GM19238 (cell line): Measurements from ENCODE around the gene ZSWIM6.

Experiments used
- DNase-seq: peaks from one replicate; pipeline ENCODE4 v3.0.0; 2011; ENCODE audit warnings: low spot score; ENCODE audit not compliant: insufficient read length

Gene ZSWIM6

DNA sequence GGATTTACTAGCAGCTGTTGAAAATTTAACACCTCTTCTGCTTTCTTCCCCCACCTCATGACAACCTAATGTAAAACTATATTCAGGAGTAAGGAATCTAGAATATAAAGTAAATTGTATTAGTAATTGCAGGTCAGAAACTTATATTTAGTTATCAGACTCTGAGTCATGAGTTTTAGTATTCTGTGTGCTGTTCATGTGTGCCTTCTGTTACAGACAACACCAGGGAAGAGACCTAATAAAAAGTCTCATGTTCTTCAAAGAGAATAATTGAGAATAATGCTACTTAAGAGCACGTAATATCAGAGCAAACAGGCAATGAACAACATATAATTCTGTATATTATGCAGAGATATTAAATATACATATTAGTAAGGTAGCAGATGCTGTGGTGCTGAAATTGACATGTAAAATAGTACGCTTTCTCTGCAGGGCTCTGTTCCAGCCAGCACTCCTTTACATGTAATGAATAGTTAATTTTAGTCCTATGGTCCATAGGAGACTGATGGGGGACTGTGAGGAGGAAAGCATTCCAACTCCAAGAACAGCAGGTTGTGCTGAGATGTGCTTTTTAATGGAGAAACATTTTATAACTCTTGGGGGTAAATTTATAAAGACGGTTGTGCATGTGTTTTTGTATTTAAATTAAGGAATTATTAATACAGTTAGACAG lies 106.4 kb downstream of the ZSWIM6 start:
- DNase-seq = no peak

DNA sequence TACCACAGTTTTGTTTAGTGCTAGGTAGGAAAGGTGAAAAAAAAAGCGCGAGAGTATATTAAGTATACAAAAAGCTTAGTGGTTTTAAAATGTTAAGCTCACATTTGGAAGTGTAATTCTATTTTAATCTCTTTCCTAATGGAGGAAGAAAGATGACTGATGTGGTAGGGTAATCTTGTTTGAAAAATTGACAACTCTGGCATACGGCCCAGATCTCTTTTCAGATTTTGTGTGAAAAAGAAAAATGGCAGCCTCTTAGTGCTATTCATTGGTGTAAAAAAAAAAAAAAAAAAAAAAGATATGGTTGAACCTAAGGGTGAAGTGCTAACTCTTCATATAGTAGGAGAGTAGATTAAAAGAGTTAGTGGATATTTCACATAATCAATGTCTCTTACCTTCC lies 108.0 kb downstream of the ZSWIM6 start:
- DNase-seq = no peak

DNA sequence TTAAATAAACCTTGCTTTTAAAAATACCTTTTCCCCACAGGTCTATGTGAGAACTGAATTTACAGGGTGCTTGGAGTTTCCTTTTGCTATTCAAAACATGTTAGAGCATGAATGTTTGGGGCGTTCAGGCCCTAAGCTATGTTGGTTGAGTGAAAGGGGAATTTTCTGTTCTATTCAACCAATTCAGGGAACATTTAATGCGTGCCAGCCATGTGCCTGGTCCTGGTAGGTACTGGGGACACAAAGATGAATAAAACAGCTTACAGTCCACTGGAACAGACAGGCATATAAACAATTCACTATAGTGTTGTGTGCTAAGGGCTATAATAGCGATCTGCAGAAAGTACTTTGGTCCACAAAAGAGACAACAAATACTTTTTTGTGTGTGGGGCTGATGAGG lies 108.5 kb downstream of the ZSWIM6 start:
- DNase-seq = no peak

DNA sequence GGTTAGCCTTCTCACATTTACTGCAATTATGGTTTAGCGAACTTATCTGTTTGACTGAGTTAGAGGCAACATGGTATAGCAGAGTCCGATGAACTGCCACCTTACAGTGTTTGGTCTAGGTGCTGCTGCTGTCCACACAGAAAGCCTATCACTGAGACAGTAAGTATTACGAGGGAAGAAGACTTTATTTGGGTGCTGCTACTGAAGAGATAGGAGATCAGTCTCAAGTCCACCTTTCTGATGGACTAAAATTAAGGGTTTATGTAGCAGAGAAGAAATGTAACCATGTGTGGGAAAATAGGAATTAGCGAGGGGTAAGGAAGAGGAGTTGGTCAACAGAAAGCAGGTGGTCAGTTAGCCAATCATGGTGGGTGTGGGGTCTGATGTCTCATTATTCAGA lies 109.7 kb downstream of the ZSWIM6 start:
- no peak for DNase-seq

DNA sequence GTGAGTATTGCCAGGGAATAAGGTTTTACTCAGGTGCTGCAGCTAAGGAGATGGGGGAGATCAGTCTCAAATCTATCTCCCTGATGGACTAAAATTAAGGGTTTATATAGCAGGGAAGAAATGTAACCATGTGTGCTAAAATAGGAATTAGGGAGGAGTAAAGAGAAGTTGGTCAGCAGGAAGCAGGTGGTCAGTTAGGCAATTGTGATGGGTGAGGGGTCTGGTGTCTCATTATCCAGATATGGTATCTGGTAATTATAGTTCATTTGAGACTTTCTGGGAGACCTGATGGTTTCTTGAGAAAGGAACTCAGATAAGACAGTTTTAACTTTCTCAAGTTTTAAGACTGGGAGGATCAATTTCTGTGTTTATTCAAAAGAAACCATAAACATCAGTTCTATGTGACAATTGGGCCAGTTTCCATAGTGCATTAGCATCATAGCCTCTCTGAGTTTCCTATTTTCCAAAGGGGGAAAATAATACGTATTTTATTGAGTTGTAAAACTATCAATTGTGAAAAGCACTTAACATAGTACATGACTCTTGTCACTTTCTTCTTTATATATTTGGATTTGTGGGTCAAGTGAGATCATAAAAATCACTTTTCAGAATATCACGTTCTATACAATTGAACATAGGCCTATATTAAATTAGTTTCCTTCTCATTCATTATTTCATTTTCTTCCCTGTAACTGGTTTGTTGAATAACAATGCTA lies 115.9 kb downstream of the ZSWIM6 start:
- no peak for DNase-seq

DNA sequence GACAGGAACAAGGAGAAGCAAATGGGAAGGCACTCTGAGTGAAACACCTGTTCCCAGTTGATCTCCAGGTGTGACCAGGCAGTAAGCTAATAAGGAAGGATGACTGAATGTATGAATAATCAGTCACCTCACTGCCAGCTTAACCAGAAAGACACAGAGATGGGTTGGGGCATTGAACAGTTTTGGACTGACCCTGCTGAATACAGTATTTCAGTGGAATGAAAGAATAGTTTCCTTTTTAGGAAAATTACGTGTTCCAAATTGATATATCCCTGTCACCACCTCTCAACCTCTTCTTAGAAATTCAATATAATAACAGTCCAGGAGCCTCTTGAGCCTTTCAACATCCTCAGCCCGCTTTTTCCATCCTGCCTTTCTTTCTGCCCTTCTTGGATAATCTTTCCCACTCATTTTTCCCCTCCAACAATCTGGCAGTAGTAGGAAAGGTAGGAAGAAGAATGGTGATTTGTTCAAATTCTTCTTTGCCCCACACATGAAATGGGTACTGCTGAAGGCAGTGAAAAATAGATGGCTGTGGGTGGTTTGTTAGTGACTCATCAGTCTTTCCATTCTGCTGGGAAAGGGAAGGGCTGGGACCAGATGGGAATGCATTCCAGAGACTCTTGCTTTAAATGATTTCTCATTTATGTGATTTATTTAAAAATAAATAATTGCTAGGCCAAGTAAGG lies 117.9 kb downstream of the ZSWIM6 start:
- no peak for DNase-seq

DNA sequence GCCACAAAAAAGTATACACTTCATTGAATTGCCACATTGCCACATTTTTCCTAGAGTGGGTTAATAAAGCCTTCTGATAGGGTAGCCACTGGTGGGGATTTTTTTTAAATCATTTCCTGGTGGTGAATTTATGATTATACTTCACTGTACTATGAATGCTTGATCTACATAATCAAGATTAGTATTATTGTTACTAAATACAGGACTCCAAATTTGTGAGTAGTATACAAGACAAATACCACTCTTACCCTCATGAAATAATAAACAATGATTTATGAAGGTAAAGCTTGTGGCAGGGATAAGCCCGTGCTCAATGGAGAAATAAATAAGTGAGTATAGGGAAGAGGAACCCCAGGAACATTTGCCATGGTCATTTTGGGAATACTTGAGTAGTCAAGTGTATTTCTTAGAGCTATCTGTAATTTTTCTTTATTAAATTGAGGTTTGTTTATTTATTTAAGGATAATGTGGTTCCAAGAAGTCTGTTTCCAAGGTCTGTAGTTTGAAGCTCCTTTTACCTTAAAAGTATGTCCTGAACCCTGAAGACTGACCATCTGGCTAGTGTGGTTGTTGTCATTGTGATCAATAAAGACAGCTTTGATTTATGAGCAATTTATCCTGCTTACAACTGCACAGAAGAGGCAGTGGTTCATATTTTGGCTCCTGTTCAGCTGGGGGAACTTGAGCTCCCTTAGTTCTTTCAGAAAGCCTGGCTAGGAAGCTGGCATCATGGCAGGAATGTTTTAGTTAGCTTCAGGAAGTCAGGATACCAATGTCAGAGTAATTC lies 118.6 kb downstream of the ZSWIM6 start:
- DNase-seq = no peak

DNA sequence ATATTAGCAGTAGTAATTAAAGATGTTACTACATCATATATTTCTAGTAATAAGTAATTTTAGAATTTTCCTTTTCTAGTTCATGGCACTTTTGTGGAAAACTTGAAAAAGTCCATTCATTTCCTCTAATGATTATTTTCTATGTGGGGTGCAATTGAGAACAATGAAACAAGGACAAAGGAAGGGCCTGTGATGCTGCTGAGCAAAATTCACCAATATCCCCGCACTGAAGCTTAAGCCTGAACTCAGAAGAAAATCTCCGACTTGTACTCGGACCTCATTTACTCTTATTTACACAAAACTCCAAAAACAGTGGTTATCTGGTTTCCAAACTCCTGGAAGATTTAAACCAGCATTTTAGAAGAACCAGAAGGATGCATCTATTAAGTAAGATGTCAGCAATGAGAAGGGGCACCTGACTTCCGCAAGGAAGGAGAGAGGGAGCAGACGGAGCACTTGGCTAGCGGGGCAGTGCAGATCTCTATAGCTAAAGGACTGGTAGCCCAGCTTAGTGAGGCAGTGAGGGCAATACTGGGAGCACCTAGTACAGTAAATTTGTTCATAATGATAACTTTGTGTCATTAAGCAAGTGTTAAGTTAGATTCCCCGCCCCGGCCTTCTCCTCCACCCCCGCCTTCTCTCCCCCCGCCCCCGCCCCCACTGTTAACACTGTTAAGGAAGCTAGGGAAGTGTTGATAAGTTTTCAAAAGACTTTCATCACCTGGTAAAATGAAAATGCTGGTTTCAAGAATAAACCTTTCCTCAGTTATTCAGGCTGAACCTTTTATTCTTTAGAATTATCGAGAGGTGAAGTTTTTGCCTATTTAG lies 123.3 kb downstream of the ZSWIM6 start:
- DNase-seq = no peak

DNA sequence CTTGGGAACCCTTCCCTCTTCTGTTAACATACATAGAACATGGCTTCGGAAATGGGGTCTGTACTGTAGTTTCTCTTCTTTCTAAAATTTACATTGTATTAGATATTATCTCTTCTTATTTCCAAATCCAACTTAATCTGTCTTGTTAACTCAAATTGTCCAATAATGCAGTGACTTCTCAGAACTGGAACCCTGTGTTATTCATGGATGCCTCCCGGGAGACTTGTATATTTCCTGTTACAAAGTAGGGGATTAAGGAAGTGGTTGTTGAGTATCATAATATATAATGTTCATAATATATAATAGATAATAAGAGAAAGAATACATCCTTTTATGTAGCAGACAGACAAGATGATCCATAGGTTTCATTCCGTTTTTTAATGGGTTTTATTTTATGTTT lies 128.4 kb downstream of the ZSWIM6 start:
- DNase-seq = no peak

DNA sequence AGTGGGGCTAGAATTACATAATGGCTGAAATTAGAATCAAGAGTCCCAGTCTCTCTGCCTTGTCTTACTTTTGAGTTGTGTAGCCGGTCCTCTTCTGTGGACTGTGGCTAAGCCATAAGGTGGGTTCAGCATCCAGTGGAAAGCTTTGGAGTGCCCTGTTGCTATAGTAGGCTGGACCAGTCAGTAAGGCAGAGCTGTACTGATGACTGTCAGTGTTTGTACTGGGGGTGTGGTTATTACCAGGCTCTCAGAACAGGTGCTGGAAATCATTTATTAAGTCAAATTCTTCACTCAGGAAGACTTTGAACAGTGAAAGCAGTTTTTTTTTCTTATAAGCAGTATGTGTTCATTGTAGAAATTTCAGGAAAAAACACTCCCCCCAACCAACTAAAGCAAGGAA lies 129.4 kb downstream of the ZSWIM6 start:
- no peak for DNase-seq

DNA sequence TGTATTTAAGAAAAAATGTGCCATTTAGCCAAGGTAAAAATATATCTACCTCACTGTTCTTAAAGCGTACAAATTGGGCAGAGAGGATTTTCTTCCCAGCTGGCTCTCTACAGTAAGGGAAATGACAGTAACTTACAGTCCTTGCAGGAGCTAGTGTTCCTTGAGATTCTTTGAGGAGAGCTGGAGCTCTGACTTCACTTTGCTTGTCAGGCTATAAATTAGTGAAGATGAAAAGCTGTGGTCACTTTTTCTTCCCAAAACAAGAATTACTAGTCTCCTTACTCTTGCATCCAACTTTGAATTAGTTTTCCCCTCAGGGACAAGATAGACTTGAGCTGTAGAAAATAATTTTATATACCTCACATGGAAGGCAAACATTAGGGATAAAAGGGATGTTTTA lies 129.9 kb downstream of the ZSWIM6 start:
- DNase-seq = no peak

DNA sequence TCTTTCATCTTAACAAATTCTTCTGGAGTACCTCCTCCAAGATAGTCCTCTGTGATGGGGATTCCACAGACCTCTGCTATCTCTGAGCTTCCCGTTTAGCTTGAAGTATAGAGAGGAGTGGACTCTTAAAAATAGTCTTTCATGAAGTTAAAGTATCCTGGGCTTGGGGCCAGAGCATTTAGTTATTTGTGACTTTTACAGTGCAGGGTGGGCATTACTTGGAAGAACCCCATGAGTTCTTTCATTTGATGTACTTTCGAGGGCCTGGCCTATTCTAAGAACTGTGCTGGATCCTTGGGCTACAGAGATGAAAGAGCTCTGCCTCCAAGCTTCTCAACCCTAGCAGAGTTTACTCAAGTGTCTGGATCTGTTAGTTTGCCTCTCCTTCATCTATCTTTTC lies 131.5 kb downstream of the ZSWIM6 start:
- no peak for DNase-seq

DNA sequence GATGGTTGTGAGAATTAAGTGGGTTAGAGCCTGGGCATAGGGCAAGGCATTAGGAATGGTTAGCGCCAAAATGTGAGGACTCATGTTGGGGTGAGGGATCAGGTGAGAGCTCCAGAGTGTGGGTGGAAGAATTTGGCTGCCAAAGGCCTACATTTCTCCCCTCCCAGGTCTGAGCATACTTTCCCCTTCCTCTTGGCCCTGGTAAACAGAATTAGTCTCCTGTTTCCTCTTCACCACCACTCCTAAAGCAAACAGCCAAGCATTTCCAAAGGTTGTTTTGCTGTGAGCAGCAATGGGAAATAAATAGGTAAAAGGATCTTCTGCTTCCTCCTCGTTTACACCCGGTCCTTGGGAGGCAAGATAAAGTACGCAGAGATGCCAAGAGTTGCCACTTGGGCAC lies 132.5 kb downstream of the ZSWIM6 start:
- no peak for DNase-seq

DNA sequence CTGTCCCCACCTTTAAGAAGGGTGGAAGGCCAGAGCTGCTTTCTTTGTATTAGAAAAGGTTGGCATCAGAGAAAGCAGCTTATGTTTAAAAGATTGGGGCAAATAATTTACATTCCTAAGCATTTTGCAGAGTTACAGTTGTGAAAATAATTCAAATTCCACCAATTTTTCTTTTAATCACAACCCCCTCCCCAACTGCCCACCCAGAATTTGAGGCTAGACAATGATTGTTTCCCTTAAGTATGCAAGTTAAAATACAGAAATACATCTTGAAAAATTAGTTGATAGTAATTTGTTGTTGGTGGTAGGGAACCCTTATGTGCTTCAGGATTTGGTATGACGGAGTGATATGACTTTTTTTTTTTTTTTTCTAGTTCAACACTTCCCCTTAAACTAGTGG lies 133.0 kb downstream of the ZSWIM6 start:
- DNase-seq = no peak

DNA sequence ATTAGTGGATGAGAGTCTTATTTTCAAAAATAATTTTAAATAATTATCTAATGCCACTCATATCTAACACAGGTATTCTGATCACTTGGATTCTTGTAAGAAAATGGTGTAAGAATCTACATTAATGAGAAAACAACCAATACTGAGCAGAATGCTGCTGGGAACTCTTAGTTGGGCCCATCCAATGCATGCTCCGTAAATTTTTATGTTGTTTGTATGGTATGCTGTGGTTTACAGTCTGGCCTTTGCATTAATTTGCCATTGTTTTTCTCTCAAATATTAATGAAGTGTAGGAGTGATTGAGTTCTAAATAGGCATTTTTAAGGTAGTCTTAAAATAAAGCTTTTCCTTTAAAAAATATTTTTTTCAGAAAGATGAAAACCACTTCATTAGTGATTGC lies 133.4 kb downstream of the ZSWIM6 start:
- no peak for DNase-seq

DNA sequence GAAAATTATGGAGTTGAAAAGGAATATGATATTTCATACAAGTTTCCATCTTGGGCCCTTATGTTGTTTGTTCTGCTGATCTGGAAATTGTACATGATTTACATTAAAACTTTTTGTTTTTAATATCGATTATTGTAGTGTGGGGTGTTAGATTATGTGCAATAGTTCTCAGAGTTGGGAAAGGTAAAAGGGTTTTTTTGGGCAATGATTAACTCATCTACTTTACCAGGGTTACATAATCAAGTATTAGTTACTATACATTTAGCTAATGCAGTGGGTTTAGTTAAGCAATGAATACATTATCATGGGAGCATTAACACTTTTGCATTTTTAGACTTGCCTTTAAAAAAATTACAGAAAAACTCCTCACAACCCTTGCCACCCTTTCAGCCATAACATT lies 134.0 kb downstream of the ZSWIM6 start:
- no peak for DNase-seq

DNA sequence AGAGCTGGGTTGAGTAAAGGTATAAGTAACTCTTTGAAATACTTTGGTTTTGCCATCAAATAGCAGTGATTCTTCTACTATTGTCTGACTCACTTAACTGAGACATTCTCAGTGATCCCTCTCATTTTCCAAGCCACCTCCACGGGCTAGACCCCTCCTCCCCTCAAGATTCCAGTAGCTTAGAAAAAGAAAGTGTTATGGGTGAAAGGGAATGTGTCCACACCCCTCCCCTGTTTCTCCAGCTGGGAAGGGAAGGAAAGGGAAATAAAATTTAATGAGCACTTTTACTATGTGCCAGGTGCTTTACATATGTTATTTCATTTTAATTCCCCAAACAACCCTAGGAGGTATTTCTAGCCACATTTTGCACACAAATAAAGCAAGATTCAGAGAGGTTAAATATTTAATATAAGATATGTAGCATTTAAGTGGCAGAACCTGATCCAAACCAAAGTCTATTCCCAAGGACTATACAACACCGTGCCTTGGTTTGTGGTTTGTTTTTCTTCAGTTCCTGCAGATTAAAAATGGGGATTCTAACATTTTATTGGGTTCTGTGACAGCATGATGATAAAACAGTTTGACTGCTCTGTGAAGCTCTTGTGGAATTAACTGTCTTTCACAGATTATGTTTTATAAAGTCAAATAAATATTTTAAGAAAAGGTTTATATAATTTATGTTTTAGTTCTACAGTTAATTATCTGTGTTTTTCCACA lies 135.9 kb downstream of the ZSWIM6 start:
- no peak for DNase-seq

DNA sequence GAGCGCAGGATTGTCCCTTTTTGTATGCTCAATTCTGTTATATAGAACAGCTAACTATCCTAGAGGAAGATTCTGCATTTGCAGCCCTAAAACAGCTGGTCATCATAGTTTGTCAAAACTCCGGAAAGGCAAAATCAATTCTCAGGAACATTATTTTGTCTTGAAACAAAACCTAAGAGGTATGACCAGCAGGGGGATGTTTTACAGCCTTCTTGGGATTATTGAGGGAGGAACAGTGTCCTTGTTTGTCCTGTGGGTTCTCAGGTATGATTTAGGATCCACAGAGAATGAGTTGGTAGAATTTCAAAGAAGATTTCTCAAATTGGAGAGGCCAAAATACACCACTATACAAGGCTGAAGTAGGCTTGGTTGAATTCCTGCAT lies 136.4 kb downstream of the ZSWIM6 start:
- DNase-seq = no peak

DNA sequence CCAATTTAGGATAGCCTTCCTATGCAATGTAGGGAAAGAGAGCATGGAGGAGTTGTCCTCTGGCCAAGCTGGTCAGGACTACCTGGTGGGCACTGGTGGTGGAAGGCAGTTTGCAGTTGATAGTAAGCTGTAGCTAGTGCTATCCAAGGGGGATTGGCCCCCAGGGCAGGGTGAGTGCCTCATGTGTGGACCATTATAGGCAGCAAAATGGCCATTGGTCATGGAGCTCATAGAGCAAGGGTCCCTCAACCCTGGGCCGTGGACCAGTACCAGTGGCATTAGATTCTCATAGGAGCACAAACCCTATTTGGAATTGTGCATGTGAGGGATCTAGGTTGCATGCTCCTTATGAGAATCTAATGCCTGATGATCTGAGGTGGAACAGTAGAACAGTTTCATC lies 139.3 kb downstream of the ZSWIM6 start:
- DNase-seq = no peak

DNA sequence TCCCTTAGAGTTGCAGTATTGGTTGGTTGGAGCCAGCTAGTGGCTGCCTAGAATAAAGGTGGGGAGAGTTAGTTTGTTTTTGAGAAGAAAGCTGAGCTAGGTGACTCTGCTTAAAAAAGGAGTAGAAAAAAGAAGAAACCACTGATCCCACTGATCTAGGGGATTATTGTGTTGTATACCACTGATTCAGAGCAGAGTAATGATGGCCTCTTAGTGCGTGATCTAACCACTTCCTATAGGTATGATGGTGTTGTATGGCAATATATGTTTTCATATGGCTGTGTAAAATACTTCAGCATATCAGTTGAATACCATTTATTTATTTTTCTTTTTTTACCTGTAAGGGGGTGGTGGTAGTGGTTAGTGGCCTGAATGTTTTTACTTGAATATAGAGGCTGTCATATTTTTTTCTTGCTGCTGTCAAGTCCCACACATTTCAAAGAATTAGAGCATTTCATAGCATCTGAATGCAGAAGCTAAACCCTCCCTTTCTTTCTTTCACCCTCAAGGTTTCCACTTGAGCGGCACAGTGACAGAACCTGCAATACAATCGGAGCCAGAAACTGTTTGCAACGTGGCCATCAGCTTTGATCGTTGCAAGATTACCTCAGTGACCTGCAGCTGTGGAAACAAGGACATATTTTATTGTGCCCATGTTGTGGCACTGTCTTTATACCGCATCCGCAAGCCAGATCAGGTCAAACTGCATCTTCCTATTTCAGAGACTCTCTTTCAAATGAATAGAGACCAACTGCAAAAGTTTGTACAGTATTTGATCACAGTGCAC lies 140.3 kb downstream of the ZSWIM6 start:
- DNase-seq = no peak
